K562 (cell line): Measurements from ENCODE around the gene PAH. TPM values are rescaled to one million over a fixed set of nuclear protein-coding genes. Genes with fewer than 3 reads are reported as not detected.
A peak's percentile ranks its signal among the peaks of the same experiment; 100 is the strongest.

Experiments
- ATAC-seq: fragments of 200-7000 bp; cut with Tn5 transposase; 3 replicates; pipeline ENCODE4 v1.9.1; 2020; ENCODE audit warnings: moderate library complexity
- BruUV-seq: library from RNA; stranded (reverse); fragments of 400-500 nt; replicated peaks from 2 replicates; lab custom pipeline; 2021; lab: Mats Ljungman, UMichigan
- CTCF ChIA-PET: fragments of 300-600 bp; formaldehyde crosslinking; extraction: SDS; loops from one replicate; lab custom pipeline; 2021; ENCODE audit warnings: low intra/inter-chr PET ratio; lab: Yijun Ruan, JAX
- POLR2A ChIA-PET: fragments of 300-600, 350-650 bp; sonication (Branson Sonifier 250); formaldehyde crosslinking; extraction: SDS; loops from one replicate; lab custom pipeline; 2021; ENCODE audit warnings: antibody characterized with exemption, inconsistent platforms; lab: Yijun Ruan, JAX
- DNase-seq, 4 experiments: peaks; one replicate each; pipeline versions ENCODE4 v3.0.0 to v3.0.0-alpha.2; 2011 to 2018; ENCODE audit warnings: low spot score in 3 of 4, mixed read lengths in 3 of 4; ENCODE audit errors: extremely low read depth in 1 of 4
- FAIRE-seq: peaks from 2 replicates; lab custom pipeline; 2011; peaks lifted over from hg19 to GRCh38; lab: Jason Lieb, UNC
- H2AFZ ChIP-seq: 2 replicates; pipeline ENCODE4 v1.6.0; 2011; ENCODE audit warnings: low read depth, low read length, control low read depth, inconsistent platforms
- H3K27ac ChIP-seq: fragments of 200-600 bp; 3 replicates; pipeline ENCODE4 v1.8.0; 2011; ENCODE audit warnings: low read depth, mild to moderate bottlenecking, control low read depth, inconsistent platforms, low read length, moderate library complexity, mixed read lengths; ENCODE audit errors: extremely low read depth
- H3K27me3 ChIP-seq, 2 experiments: fragments of 300-600 bp in 1 of 2; 2 replicates in 1 of 2; 3 replicates in 1 of 2; pipeline versions ENCODE4 v1.6.0 to v1.8.0; 2011; ENCODE audit warnings: inconsistent platforms in 2 of 2, low read length in 2 of 2, mild to moderate bottlenecking in 1 of 2, mixed read lengths in 1 of 2, moderate library complexity in 1 of 2; ENCODE audit not compliant: control insufficient read depth in 2 of 2, insufficient read depth in 2 of 2
- H3K36me3 ChIP-seq: fragments of 300-600 bp; 3 replicates; pipeline ENCODE4 v1.8.0; 2011; ENCODE audit warnings: mild to moderate bottlenecking, low read length, inconsistent platforms; ENCODE audit not compliant: control insufficient read depth, insufficient read depth
- H3K4me1 ChIP-seq, 2 experiments: fragments of 200-600 bp in 1 of 2; replicated peaks in 1 of 2; 2 replicates in 1 of 2; 3 replicates in 1 of 2; pipeline versions ENCODE4 v1.5.1 to v1.8.0; 2011; ENCODE audit warnings: inconsistent platforms in 2 of 2, low read length in 2 of 2, mild to moderate bottlenecking in 1 of 2, mixed read lengths in 1 of 2, moderate library complexity in 1 of 2; ENCODE audit not compliant: control insufficient read depth in 2 of 2, insufficient read depth in 2 of 2
- H3K4me2 ChIP-seq: 2 replicates; pipeline ENCODE4 v1.6.1; 2011; ENCODE audit warnings: low read length, control low read depth, inconsistent platforms, mixed read lengths; ENCODE audit not compliant: insufficient read depth
- H3K4me3 ChIP-seq: fragments of 200-600 bp; sonication (generic), shearing (Covaris generic); 2 replicates; pipeline ENCODE4 v1.5.1; 2016; ENCODE audit warnings: control low read depth, inconsistent platforms
- H3K79me2 ChIP-seq: fragments of 200-600 bp; 3 replicates; pipeline ENCODE4 v1.8.0; 2011; ENCODE audit warnings: low read length, inconsistent platforms; ENCODE audit not compliant: control insufficient read depth, insufficient read depth
- H3K9ac ChIP-seq, 2 experiments: 2 replicates each; pipeline versions ENCODE4 v1.6.0 to v1.6.1; 2011; ENCODE audit warnings: low read depth in 2 of 2, low read length in 2 of 2, control low read depth in 1 of 2, inconsistent platforms in 1 of 2, mild to moderate bottlenecking in 1 of 2, mixed read lengths in 1 of 2; ENCODE audit not compliant: insufficient read depth in 1 of 2
- H3K9me1 ChIP-seq: one replicate; pipeline ENCODE4 v1.6.0; 2011; ENCODE audit warnings: inconsistent platforms, mild to moderate bottlenecking, low read length, moderate library complexity; ENCODE audit not compliant: control insufficient read depth, insufficient read depth
- H3K9me3 ChIP-seq: replicated peaks from 2 replicates; pipeline ENCODE4 v1.5.1; 2011; ENCODE audit warnings: low read depth, low read length, inconsistent platforms; ENCODE audit not compliant: control insufficient read depth, insufficient read depth
- H4K20me1 ChIP-seq: replicated peaks from 2 replicates; pipeline ENCODE4 v1.6.1; 2011; ENCODE audit warnings: low read length, inconsistent platforms, mixed read lengths; ENCODE audit not compliant: control insufficient read depth, insufficient read depth
- BDP1 ChIP-seq: IDR thresholded peaks from 3 replicates; pipeline ENCODE4 v1.6.1; 2011; ENCODE audit not compliant: insufficient read length, insufficient read depth
- CTCF ChIP-seq, 3 experiments: IDR thresholded peaks in 2 of 3; conservative IDR thresholded peaks in 1 of 3; 2 replicates each; pipeline ENCODE4 v1.5.1; 2011 to 2012; ENCODE audit warnings: low read length in 3 of 3, mild to moderate bottlenecking in 3 of 3, control low read depth in 2 of 3, improper control_type of control experiment in 1 of 3, inconsistent platforms in 1 of 3, low read depth in 1 of 3, mixed read lengths in 1 of 3, moderate library complexity in 1 of 3; ENCODE audit not compliant: insufficient read depth in 2 of 3
- CUX1 ChIP-seq: fragments of 200-800 bp; sonication (Bioruptor generic); IDR thresholded peaks from 2 replicates; pipeline ENCODE4 v1.6.1; 2016; ENCODE audit warnings: missing genetic modification characterization, missing compliant biosample characterization
- ETV1 ChIP-seq: fragments of 450-650 bp; conservative IDR thresholded peaks from 2 replicates; pipeline ENCODE4 v1.6.1; 2016; ENCODE audit warnings: missing genetic modification characterization, control low read depth, low read depth, missing compliant biosample characterization
- FOXA3 ChIP-seq, 2 experiments: fragments of 450-650 bp in 1 of 2; sonication (generic) in 1 of 2; formaldehyde crosslinking; IDR thresholded peaks in 1 of 2; conservative IDR thresholded peaks in 1 of 2; 2 replicates each; pipeline versions ENCODE4 v1.4.0 to v1.8.0; 2020 to 2022; ENCODE audit warnings: mild to moderate bottlenecking in 2 of 2, missing genetic modification reagents in 1 of 2
- HSF4 ChIP-seq: fragments of 250-450 bp; sonication (Bioruptor Pico); IDR thresholded peaks from 2 replicates; pipeline ENCODE4 v2.1.2; 2022; ENCODE audit warnings: mild to moderate bottlenecking, moderate library complexity, borderline replicate concordance
- KLF1 ChIP-seq: fragments of 450-650 bp; IDR thresholded peaks from 2 replicates; pipeline ENCODE4 v1.6.1; 2016; ENCODE audit warnings: missing genetic modification characterization, missing compliant biosample characterization
- KLF16 ChIP-seq: IDR thresholded peaks from 2 replicates; pipeline ENCODE4 v1.6.1; 2016; ENCODE audit warnings: antibody characterized with exemption
- SUPT5H ChIP-seq: fragments of 450-650 bp; IDR thresholded peaks from 2 replicates; pipeline ENCODE4 v1.6.1; 2016
- TAF9B ChIP-seq: fragments of 450-650 bp; IDR thresholded peaks from 2 replicates; pipeline ENCODE4 v1.6.1; 2018; ENCODE audit warnings: mild to moderate bottlenecking; ENCODE audit not compliant: partially characterized antibody
- YY1 ChIP-seq, 3 experiments: IDR thresholded peaks; 2 replicates each; pipeline ENCODE4 v1.6.1; 2011; ENCODE audit warnings: low read length in 2 of 3, mild to moderate bottlenecking in 2 of 3, moderate library complexity in 2 of 3, borderline replicate concordance in 1 of 3, control low read depth in 1 of 3, low read depth in 1 of 3; ENCODE audit not compliant: insufficient read depth in 3 of 3, insufficient replicate concordance in 2 of 3, control insufficient read depth in 1 of 3, insufficient read length in 1 of 3; ENCODE audit errors: extremely low read depth in 1 of 3
- WGBS: fragments of 100-300 bp; shearing (Covaris generic); methylation state at CpG from one replicate; pipeline ENCODE4 v1.1.6; 2016; ENCODE audit warnings: low coverage, mixed read lengths; ENCODE audit not compliant: insufficient coverage; ENCODE audit errors: missing lambda C conversion rate; 5-methylcytosine and 5-hydroxymethylcytosine counted together
- in situ Hi-C: fragments of 300-500 bp; cut with MboI; formaldehyde crosslinking; loops from 4 replicates; pipeline ENCODE4 v1.15.0; 2018; ENCODE audit warnings: inconsistent platforms, mixed read lengths
- intact Hi-C: fragments of 100-400 bp; cut with micrococcal nuclease; formaldehyde crosslinking; loops from 2 replicates; pipeline ENCODE4 v1.14.2; 2022
- polyA plus RNA-seq, 8 experiments: library from polyadenylated mRNA; depleted of rRNA in 4 of 8; stranded (reverse) in 5 of 8; unstranded in 3 of 8; fragments of >200 nt; fragmentation: Nextera tagmentation in 2 of 8; fragmentation: Illumina TruSeq in 1 of 8; extraction: Ambion mirVana in 2 of 8; extraction: Trizol in 1 of 8; gene quantifications; 2 replicates each; pipeline versions ENCODE4 v1.2.1 to v1.2.3, GENCODE V29; 2011 to 2014; ENCODE audit warnings: inconsistent platforms in 1 of 8, missing spikeins in 1 of 8
- total RNA-seq, 7 experiments: library from RNA; depleted of rRNA in 6 of 7; stranded (reverse); fragments of >200 nt in 6 of 7; fragmentation: Illumina TruSeq in 2 of 7; extraction: Trizol in 2 of 7; gene quantifications; 2 replicates each; pipeline versions ENCODE4 v1.2.1 to v1.2.3, GENCODE V29; 2011 to 2021; ENCODE audit warnings: low replicate concordance in 1 of 7

Gene PAH
- total and polyA plus RNA-seq, 9 of the 15 experiments (the other 6 are each of a cell fraction or from before 2014, with no cell fraction given) = 0.13 to 0.75 (median 0.69) TPM; not detected in 6

DNA sequence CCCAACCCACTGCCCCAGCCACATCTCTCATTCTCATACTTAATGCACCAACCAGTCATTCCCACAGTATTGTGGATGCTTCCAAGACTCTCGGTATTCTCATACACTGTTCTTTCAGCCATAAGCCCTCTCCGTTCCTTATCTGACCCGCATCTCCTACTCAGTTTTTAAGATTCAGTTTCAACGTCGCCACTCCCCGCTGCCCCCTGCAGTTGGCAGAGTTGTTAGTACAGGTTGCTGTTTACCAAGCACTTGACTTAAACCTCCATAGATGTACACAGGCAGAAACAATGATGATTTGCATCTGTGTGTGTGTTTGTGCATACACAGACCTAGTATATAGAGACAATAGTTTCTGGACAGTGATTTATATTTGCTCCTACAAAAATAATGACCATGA, 40.2 kb downstream of the PAH start:
- ATAC-seq (peak; percentile 40; the same call in 2 of the 3 replicates), FAIRE-seq (no peak), DNase-seq (peak in 1 of 4 experiments; percentile 10)
- no peaks in the 10 kb centered on the region for H3K36me3 ChIP-seq
- CTCF ChIA-PET = interaction anchor here (0.7 kb wide), 1 partner anchor 46 kb away, joined by 3 read pairs; no protein-coding TSS in a partner anchor
- 0% methylated on average over 6 of the region's 6 CpGs for WGBS
- H3K27me3 ChIP-seq = no peaks in the 10 kb centered on the region
- H3K4me2 ChIP-seq = no peak overlapping the region
- intact Hi-C loops (loop anchor here (5.0 kb wide), 2 partner anchors 935 to 960 kb away; no protein-coding TSS in a partner anchor), in situ Hi-C loops (no loop called here)
- no peaks in the 10 kb centered on the region for H3K9me3 ChIP-seq
- BruUV-seq = no TSS peak
- TF ChIP-seq ETV1 (tag) (no peak), YY1 (IDR thresholded peaks at IDR 0.05; ENCODE audit: borderline replicate concordance in 1 of 3, control insufficient read depth in 1 of 3, extremely low read depth in 1 of 3, insufficient read depth in 3 of 3, insufficient read length in 1 of 3, insufficient replicate concordance in 2 of 3, low read depth in 1 of 3, low read length in 2 of 3) (no peak), BDP1 (no peak), SUPT5H (no peak), TAF9B (no peak), HSF4 (no peak), KLF16 (no peak), CUX1 (CRISPR knock-in tag) (no peak), FOXA3 (CRISPR knock-in tag; conservative IDR thresholded peaks at IDR 0.05 in 1 of 2, IDR thresholded peaks at IDR 0.05 in 1 of 2) (no peak), CTCF (IDR thresholded peaks at IDR 0.05 in 2 of 3, conservative IDR thresholded peaks at IDR 0.05 in 1 of 3; ENCODE audit: insufficient read depth in 2 of 3, low read depth in 1 of 3, low read length in 3 of 3) (peak in 1 of 3 experiments; percentile 18; a peak in 1 of 6 replicates), KLF1 (peak; percentile 81)
- H3K4me1 ChIP-seq = no peaks in the 10 kb centered on the region
- POLR2A ChIA-PET = no interaction called here
- no peak overlapping the region for H3K9ac ChIP-seq
- H3K4me3 ChIP-seq = no peak overlapping the region
- H4K20me1 ChIP-seq = no peaks in the 10 kb centered on the region
- H3K9me1 ChIP-seq = no peaks in the 10 kb centered on the region
- no peaks in the 10 kb centered on the region for H3K79me2 ChIP-seq
- H3K27ac ChIP-seq = no peak overlapping the region
- no peak overlapping the region for H2AFZ ChIP-seq
